Upper lobe of right lung (tissue), 1 donor: ENCODE measurements around the gene RMRP. TPM values are rescaled to one million over a fixed set of nuclear protein-coding genes. Genes with fewer than 3 reads are reported as not detected.
A peak's percentile ranks its signal among the peaks of the same experiment; 100 is the strongest.
"Not testable (repeated sequence)": the region's sequence is repeated elsewhere in the genome, so short reads cannot be mapped to it uniquely, and the experiment has no call there.

Experiments used
- ATAC-seq: fragments of 200-7000 bp; cut with Tn5 transposase; one replicate; pipeline ENCODE4 v1.9.1; 2020; ENCODE audit warnings: mild to moderate bottlenecking, moderate library complexity
- DNase-seq: peaks from one replicate; pipeline ENCODE4 v3.0.0-alpha.2; 2020
- H3K27ac ChIP-seq: fragments of 200-600 bp; one replicate; pipeline ENCODE4 v1.8.0; 2022
- H3K27me3 ChIP-seq: fragments of 200-600 bp; one replicate; pipeline ENCODE4 v1.8.0; 2022; ENCODE audit warnings: mild to moderate bottlenecking
- H3K36me3 ChIP-seq: fragments of 200-600 bp; one replicate; pipeline ENCODE4 v1.8.0; 2022
- H3K4me1 ChIP-seq: fragments of 200-600 bp; one replicate; pipeline ENCODE4 v1.8.0; 2022
- H3K4me3 ChIP-seq: fragments of 200-600 bp; one replicate; pipeline ENCODE4 v1.8.0; 2022; ENCODE audit warnings: mild to moderate bottlenecking
- H3K9me3 ChIP-seq: fragments of 200-600 bp; one replicate; pipeline ENCODE4 v1.8.0; 2022
- CTCF ChIP-seq: fragments of 200-600 bp; IDR thresholded peaks from one replicate; pipeline ENCODE4 v1.8.0; 2022; ENCODE audit warnings: antibody characterized with exemption
- intact Hi-C: fragments of 100-400 bp; cut with DNase I; formaldehyde crosslinking; loops from one replicate; pipeline ENCODE4 v1.11.0; 2022
- total RNA-seq: library from RNA; stranded (reverse); fragmentation: NEBNext Ultra II Directional; extraction: Animal tissue kit (Norgen Biotek cat#: 25700); gene quantifications from one replicate; pipeline ENCODE4 v1.2.1, GENCODE V29; 2021
- donor health status: DM: no; HTN: yes; CAD: no; lungs with severe emphysema.

RMRP gene
- total RNA-seq, 1 donor from 2014 or later = 30,828 TPM

GRCh38 chr9:35651956-35652828 lies 5.6 kb downstream of the RMRP start:
- H3K9me3 ChIP-seq = no peaks in the 10 kb centered on the region
- peak overlapping the region; percentile 48 for H3K27ac ChIP-seq
- peaks cover 22% of the 10 kb centered on the region for H3K4me1 ChIP-seq
- H3K36me3 ChIP-seq = no peaks in the 10 kb centered on the region
- peak; percentile 62 for ATAC-seq
- H3K27me3 ChIP-seq = no peaks in the 10 kb centered on the region
- no peak for DNase-seq
- TF ChIP-seq CTCF = no peak
- H3K4me3 ChIP-seq = no peak overlapping the region
- intact Hi-C loops = no loop called here

GRCh38 chr9:35650341-35651158 lies 7.3 kb downstream of the RMRP start, which contains the start of gene SIT1:
Gene SIT1 (minus strand): TSS chr9:35650931. CDS start chr9:35650853, 78 bp downstream.
- no peak for DNase-seq
- TF ChIP-seq CTCF = no peak
- ATAC-seq = no peak
- H3K36me3 ChIP-seq = no peaks in the 10 kb centered on the region
- peak within 1 kb of the TSS; percentile 32 for H3K4me3 ChIP-seq
- H3K27ac ChIP-seq = peak within 1 kb of the TSS; percentile 48
- H3K4me1 ChIP-seq = peaks cover 21% of the 10 kb centered on the region
- H3K9me3 ChIP-seq = no peaks in the 10 kb centered on the region
- intact Hi-C loops = no loop called here
- H3K27me3 ChIP-seq = no peaks in the 10 kb centered on the region

- Histone ChIP-seq H3K27ac (peak overlapping the region; percentile 47), H3K27me3 (no peaks in the 10 kb centered on the region), H3K9me3 (no peaks in the 10 kb centered on the region), H3K36me3 (no peaks in the 10 kb centered on the region), H3K4me1 (peaks cover 24% of the 10 kb centered on the region), H3K4me3 (peak overlapping the region; percentile 32)
- no peak for TF ChIP-seq CTCF
- intact Hi-C loops = no loop called here
- DNase-seq (no peak), ATAC-seq (no peak)
Measured at GRCh38 chr9:35649431-35650340, 8.1 kb downstream of the RMRP start.

GRCh38 chr9:35646533-35647265 lies 11.1 kb downstream of the RMRP start:
- ATAC-seq (peak; percentile 98), DNase-seq (peak; percentile 98)
- intact Hi-C loops = no loop called here
- peak; percentile 95 for TF ChIP-seq CTCF
- peaks cover 18% of the 10 kb centered on the region for H3K4me1 ChIP-seq
- peak overlapping the region; percentile 88 for H3K27ac ChIP-seq
- no peaks in the 10 kb centered on the region for H3K9me3 ChIP-seq
- peak overlapping the region; percentile 74 for H3K4me3 ChIP-seq
- H3K27me3 ChIP-seq = no peaks in the 10 kb centered on the region
- no peaks in the 10 kb centered on the region for H3K36me3 ChIP-seq

GRCh38 chr9:35646153-35646532 lies 11.7 kb downstream of the RMRP start:
- peak; percentile 74 for DNase-seq
- intact Hi-C loops = no loop called here
- Histone ChIP-seq H3K27ac (peak overlapping the region; percentile 88), H3K4me3 (peak overlapping the region; percentile 74), H3K36me3 (no peaks in the 10 kb centered on the region), H3K4me1 (peaks cover 18% of the 10 kb centered on the region), H3K27me3 (no peaks in the 10 kb centered on the region), H3K9me3 (no peaks in the 10 kb centered on the region)
- TF ChIP-seq CTCF = no peak
- peak; percentile 51 for ATAC-seq

- ATAC-seq, H3K9me3 ChIP-seq, H3K27me3 ChIP-seq, H3K36me3 ChIP-seq, DNase-seq, intact Hi-C loops: not testable (repeated sequence)
- Histone ChIP-seq H3K27ac (peak overlapping the region; percentile 88), H3K4me3 (peak overlapping the region; percentile 74), H3K4me1 (peaks cover 18% of the 10 kb centered on the region)
Measured at GRCh38 chr9:35645736-35646135, 12.1 kb downstream of the RMRP start.
